WTC11 (cell line): ENCODE results near the gene MRPL34. TPM values are rescaled to one million over a fixed set of nuclear protein-coding genes. Genes with fewer than 3 reads are reported as not detected.

ENCODE experiments used
- ATAC-seq: fragments of 200-7000 bp; cut with Tn5 transposase; 2 replicates; pipeline ENCODE4 v1.10.0; 2021; ENCODE audit warnings: mild to moderate bottlenecking, moderate library complexity
- CTCF ChIA-PET: fragments of 300-600 bp; sonication (Branson Sonifier 250); formaldehyde crosslinking; loops from one replicate; lab custom pipeline; 2021; ENCODE audit warnings: antibody characterized with exemption; lab: Charles Lee
- POLR2A ChIA-PET: fragments of 350-600 bp; sonication (Branson Sonifier 250); formaldehyde crosslinking; loops from one replicate; lab custom pipeline; 2021; ENCODE audit warnings: antibody characterized with exemption; lab: Charles Lee
- DNase-seq: peaks from one replicate; pipeline ENCODE4 v3.0.0; 2021; ENCODE audit warnings: low spot score
- H3K27ac Mint-ChIP-seq: 2 replicates; pipeline ENCODE4 v1.8.0; 2021; ENCODE audit warnings: mixed read lengths
- H3K27me3 Mint-ChIP-seq: 2 replicates; pipeline ENCODE4 v1.8.0; 2021; ENCODE audit warnings: low read depth, mild to moderate bottlenecking, moderate library complexity, mixed read lengths
- H3K36me3 Mint-ChIP-seq: 2 replicates; pipeline ENCODE4 v1.8.0; 2021; ENCODE audit warnings: mixed read lengths
- H3K4me1 Mint-ChIP-seq: 2 replicates; pipeline ENCODE4 v1.8.0; 2022; ENCODE audit warnings: mixed read lengths
- H3K4me3 Mint-ChIP-seq: 2 replicates; pipeline ENCODE4 v1.8.0; 2021; ENCODE audit warnings: mild to moderate bottlenecking, moderate library complexity, mixed read lengths
- H3K9me3 Mint-ChIP-seq: 2 replicates; pipeline ENCODE4 v1.8.0; 2021; ENCODE audit warnings: mixed read lengths
- AFF4 ChIP-seq: sonication (generic); formaldehyde crosslinking; IDR thresholded peaks from 2 replicates; pipeline ENCODE4 v1.8.1; 2023; ENCODE audit warnings: mild to moderate bottlenecking, missing genetic modification reagents, borderline replicate concordance
- ATF3 ChIP-seq: sonication (generic); formaldehyde crosslinking; conservative IDR thresholded peaks from 2 replicates; pipeline ENCODE4 v1.8.1; 2022; ENCODE audit warnings: mild to moderate bottlenecking, missing genetic modification reagents
- CREB1 ChIP-seq: sonication (generic); formaldehyde crosslinking; IDR thresholded peaks from 2 replicates; pipeline ENCODE4 v1.8.0; 2023; ENCODE audit warnings: mild to moderate bottlenecking, missing genetic modification reagents
- E2F4 ChIP-seq: sonication (generic); formaldehyde crosslinking; IDR thresholded peaks from 2 replicates; pipeline ENCODE4 v1.8.1; 2022; ENCODE audit warnings: low read depth, mild to moderate bottlenecking, moderate library complexity, missing genetic modification reagents, borderline replicate concordance
- EMX1 ChIP-seq: fragments of 250-450 bp; sonication (Bioruptor Pico); IDR thresholded peaks from 2 replicates; pipeline ENCODE4 v1.8.0; 2021; ENCODE audit warnings: mild to moderate bottlenecking
- FOXP4 ChIP-seq: sonication (generic); formaldehyde crosslinking; IDR thresholded peaks from 2 replicates; pipeline ENCODE4 v1.8.0; 2022; ENCODE audit warnings: mild to moderate bottlenecking, missing genetic modification reagents
- GRHL2 ChIP-seq: fragments of 250-450 bp; sonication (Bioruptor Pico); IDR thresholded peaks from 2 replicates; pipeline ENCODE4 v1.8.0; 2022; ENCODE audit warnings: mild to moderate bottlenecking, moderate library complexity; ENCODE audit not compliant: insufficient replicate concordance, severe bottlenecking
- HMGA2 ChIP-seq: fragments of 250-450 bp; sonication (Bioruptor Pico); IDR thresholded peaks from 2 replicates; pipeline ENCODE4 v1.4.0; 2021; ENCODE audit warnings: mild to moderate bottlenecking, moderate library complexity
- IRF1 ChIP-seq: sonication (generic); formaldehyde crosslinking; IDR thresholded peaks from 2 replicates; pipeline ENCODE4 v1.8.0; 2023; ENCODE audit warnings: missing genetic modification reagents
- MAX ChIP-seq: sonication (generic); formaldehyde crosslinking; IDR thresholded peaks from 2 replicates; pipeline ENCODE4 v1.8.0; 2022; ENCODE audit warnings: mild to moderate bottlenecking, missing genetic modification reagents
- PREB ChIP-seq: sonication (generic); formaldehyde crosslinking; IDR thresholded peaks from 2 replicates; pipeline ENCODE4 v1.8.1; 2022; ENCODE audit warnings: mild to moderate bottlenecking, missing genetic modification reagents, moderate library complexity, borderline replicate concordance
- STAT6 ChIP-seq: sonication (generic); formaldehyde crosslinking; conservative IDR thresholded peaks from 2 replicates; pipeline ENCODE4 v1.8.1; 2023; ENCODE audit warnings: mild to moderate bottlenecking, low read depth, missing genetic modification reagents, moderate library complexity
- TEAD1 ChIP-seq: sonication (generic); formaldehyde crosslinking; IDR thresholded peaks from 2 replicates; pipeline ENCODE4 v1.8.0; 2022; ENCODE audit warnings: mild to moderate bottlenecking, missing genetic modification reagents
- ZMAT4 ChIP-seq: fragments of 250-450 bp; sonication (Bioruptor Pico); IDR thresholded peaks from 2 replicates; pipeline ENCODE4 v1.9.0; 2021; ENCODE audit warnings: mild to moderate bottlenecking
- ZNF138 ChIP-seq: sonication (generic); formaldehyde crosslinking; conservative IDR thresholded peaks from 2 replicates; pipeline ENCODE4 v1.8.1; 2022; ENCODE audit warnings: mild to moderate bottlenecking, moderate library complexity, missing genetic modification reagents
- ZNF671 ChIP-seq: fragments of 250-450 bp; sonication (Bioruptor Pico); IDR thresholded peaks from 2 replicates; pipeline ENCODE4 v1.8.0; 2021; ENCODE audit warnings: mild to moderate bottlenecking
- total RNA-seq: library from RNA; stranded (reverse); gene quantifications from 3 replicates; pipeline ENCODE4 v1.2.3, GENCODE V29; 2021

The MRPL34 gene
- total RNA-seq, 1 experiment from 2014 or later = 130 TPM

GRCh38 chr19:17296976-17297375 lies 8.7 kb upstream of the MRPL34 start:
- no peak for ATAC-seq
- ChIA-PET CTCF (interaction anchor here (0.7 to 1.4 kb wide), 2 partner anchors 8 to 94 kb away, joined by 3 to 5 read pairs; partner anchors contain the start of gene MRPL34), POLR2A (interaction anchor here (1.2 kb wide), 1 partner anchor 8 kb away, joined by 6 read pairs; no protein-coding TSS in a partner anchor)
- TF ChIP-seq STAT6 (CRISPR knock-in tag) = no peak
- no peak for TF ChIP-seq E2F4 (CRISPR knock-in tag)
- TF ChIP-seq TEAD1 (CRISPR knock-in tag) = no peak
- TF ChIP-seq MAX (CRISPR knock-in tag) = no peak
- no peak for TF ChIP-seq IRF1 (CRISPR knock-in tag)
- TF ChIP-seq FOXP4 (CRISPR knock-in tag) = no peak
- TF ChIP-seq ZNF138 (CRISPR knock-in tag) = no peak
- no peak for TF ChIP-seq PREB
- TF ChIP-seq EMX1 (CRISPR knock-in tag) = no peak
- TF ChIP-seq AFF4 = no peak
- no peak for TF ChIP-seq ZMAT4 (CRISPR knock-in tag)
- TF ChIP-seq ZNF671 (CRISPR knock-in tag) = no peak
- no peak for TF ChIP-seq ATF3 (CRISPR knock-in tag)
- no peak for TF ChIP-seq HMGA2 (CRISPR knock-in tag)
- no peak for TF ChIP-seq CREB1 (CRISPR knock-in tag)
- no peak for TF ChIP-seq GRHL2 (CRISPR knock-in tag)
- Mint-ChIP-seq H3K4me1 (peaks cover 15% of the 10 kb centered on the region), H3K9me3 (peaks cover 5% of the 10 kb centered on the region), H3K4me3 (no peak overlapping the region), H3K36me3 (peaks cover 32% of the 10 kb centered on the region), H3K27me3 (no peaks in the 10 kb centered on the region), H3K27ac (peak overlapping the region; percentile 79)
- DNase-seq = no peak
